Measurements from ENCODE around the gene KLRB1. TPM values are rescaled to one million over a fixed set of nuclear protein-coding genes. Genes with fewer than 3 reads are reported as not detected.
"Not testable (repeated sequence)": the region's sequence is repeated elsewhere in the genome, so short reads cannot be mapped to it uniquely, and the experiment has no call there.

Gene KLRB1
- total RNA-seq, 1 donor from 2014 or later, result not detected

DNA sequence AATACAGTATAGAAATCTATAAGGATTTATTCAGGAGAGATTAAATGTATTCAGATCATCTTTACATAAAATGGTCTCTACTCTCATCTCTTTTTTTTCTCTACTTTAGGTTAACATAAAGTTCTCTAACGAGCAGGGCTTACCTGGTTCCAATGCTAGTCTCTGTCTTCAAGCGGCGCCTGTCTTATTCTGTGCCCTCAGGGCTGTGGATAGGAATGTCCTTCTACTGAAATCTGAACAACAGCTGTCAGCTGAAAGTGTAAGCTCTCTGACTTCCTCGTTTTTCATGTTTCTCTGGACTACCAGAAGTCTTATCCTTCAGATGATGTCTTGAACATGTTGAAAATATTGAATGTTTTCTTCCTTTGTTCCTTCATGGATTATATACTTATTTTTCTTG is 62.2 kb downstream of the KLRB1 start:
- H3K9me3 Mint-ChIP-seq; ATAC-seq (ENCODE audit: low read depth); H3K36me3 Mint-ChIP-seq (ENCODE audit: low read depth); intact Hi-C loops (cut with micrococcal nuclease); POLR2A ChIA-PET; H3K4me3 Mint-ChIP-seq; H3K4me1 Mint-ChIP-seq; DNase-seq; H3K27ac Mint-ChIP-seq; H3K27me3 Mint-ChIP-seq; CTCF ChIA-PET: not testable (repeated sequence)

Other genes starting within 250 kb of the KLRB1 start
- gene CLEC2D, start 61.8 kb upstream of the KLRB1 start, total RNA-seq, result 437 and 492 TPM in 2 replicates
- 111 and 115 TPM in 2 replicates for gene CLECL1, start 125.2 kb upstream of the KLRB1 start, total RNA-seq
- 23.7 and 26.7 TPM in 2 replicates for gene CD69, start 153.0 kb upstream of the KLRB1 start, total RNA-seq
- gene KLRF1, start 219.6 kb upstream of the KLRB1 start, total RNA-seq, result 0.34 and 0.67 TPM in 2 replicates